ENCODE measurements around the gene TMEM150B. TPM values are rescaled to one million over a fixed set of nuclear protein-coding genes. Genes with fewer than 3 reads are reported as not detected.

TMEM150B gene
- total and polyA plus RNA-seq, 2 experiments from 2014 or later = 0.29 TPM; not detected in 1

DNA sequence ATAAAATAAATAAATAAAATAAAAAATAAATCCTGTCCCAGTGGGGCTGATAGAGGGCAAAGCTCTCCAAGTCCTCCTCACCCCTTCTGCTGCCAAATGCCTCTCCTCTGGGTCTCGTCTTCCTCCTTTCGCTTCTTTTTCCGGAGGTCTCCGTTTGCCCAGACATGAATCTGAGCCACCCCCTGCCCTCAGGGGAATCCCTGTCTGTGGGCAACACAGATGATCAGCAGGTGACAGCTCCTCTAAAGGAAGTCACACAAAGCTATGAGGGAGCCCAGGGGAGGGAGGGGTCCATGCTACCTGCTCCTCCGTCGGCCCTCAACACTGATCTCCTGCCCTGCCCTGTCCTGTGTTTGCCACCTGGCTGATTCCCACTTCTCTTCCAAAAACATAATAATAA lies 479 bp downstream of the TMEM150B start (continued):
- no peak for TF ChIP-seq ZNF462 (CRISPR knock-in tag; IDR thresholded peaks at IDR 0.05)

DNA sequence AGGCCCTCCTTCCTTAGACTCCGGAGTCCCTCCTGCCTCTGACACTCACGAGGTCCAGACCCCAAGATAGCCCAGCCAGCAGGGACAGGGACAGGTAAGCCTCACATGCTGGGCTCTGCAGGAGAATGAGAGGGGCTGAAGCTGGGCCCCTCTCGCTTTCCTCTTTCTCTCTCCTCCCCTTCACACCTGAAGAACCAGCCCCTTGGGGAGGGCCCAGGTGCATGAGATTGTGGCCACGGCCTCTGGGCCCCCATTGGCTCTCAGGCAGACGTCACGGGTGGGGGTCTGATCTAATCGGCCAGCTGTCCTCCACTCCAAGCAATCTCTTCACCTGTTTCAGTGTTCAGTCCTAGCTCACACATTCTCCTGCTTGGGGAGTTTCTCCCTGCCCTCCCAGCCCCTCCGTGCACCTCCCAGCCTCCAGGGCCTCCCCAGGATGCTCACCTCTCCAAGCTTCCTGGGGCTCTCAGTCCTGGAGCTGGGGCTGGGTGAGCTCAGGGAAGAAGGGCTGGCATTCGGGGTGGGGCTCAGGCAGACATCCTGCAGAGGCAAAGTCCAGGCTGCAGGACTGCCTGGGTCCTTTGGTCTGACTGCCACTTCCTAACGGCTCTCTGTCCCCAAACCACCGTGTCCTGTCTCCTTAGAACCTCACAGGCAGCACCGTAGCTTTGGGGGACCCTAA lies 2.8 kb downstream of the TMEM150B start:
- no peak for DNase-seq (ENCODE audit: low spot score)
- peak; percentile 9 for ATAC-seq
- TF ChIP-seq EZH2 (IDR thresholded peaks at IDR 0.05; ENCODE audit: low read depth, unreplicated experiment) (no peak), STAT1 (IDR thresholded peaks at IDR 0.05; ENCODE audit: unreplicated experiment) (no peak), REST (IDR thresholded peaks at IDR 0.05; ENCODE audit: unreplicated experiment) (no peak), CREB1 (CRISPR knock-in tag; IDR thresholded peaks at IDR 0.05; ENCODE audit: low read depth) (no peak), POLR2AphosphoS5 (IDR thresholded peaks at IDR 0.05; ENCODE audit: low read depth) (no peak), EZH2phosphoT487 (IDR thresholded peaks at IDR 0.05; ENCODE audit: unreplicated experiment) (no peak), NANOG (IDR thresholded peaks at IDR 0.05; ENCODE audit: borderline replicate concordance) (no peak), ZNF114 (CRISPR knock-in tag; IDR thresholded peaks at IDR 0.05) (no peak)
- TF ChIP-seq, protein P1, sequence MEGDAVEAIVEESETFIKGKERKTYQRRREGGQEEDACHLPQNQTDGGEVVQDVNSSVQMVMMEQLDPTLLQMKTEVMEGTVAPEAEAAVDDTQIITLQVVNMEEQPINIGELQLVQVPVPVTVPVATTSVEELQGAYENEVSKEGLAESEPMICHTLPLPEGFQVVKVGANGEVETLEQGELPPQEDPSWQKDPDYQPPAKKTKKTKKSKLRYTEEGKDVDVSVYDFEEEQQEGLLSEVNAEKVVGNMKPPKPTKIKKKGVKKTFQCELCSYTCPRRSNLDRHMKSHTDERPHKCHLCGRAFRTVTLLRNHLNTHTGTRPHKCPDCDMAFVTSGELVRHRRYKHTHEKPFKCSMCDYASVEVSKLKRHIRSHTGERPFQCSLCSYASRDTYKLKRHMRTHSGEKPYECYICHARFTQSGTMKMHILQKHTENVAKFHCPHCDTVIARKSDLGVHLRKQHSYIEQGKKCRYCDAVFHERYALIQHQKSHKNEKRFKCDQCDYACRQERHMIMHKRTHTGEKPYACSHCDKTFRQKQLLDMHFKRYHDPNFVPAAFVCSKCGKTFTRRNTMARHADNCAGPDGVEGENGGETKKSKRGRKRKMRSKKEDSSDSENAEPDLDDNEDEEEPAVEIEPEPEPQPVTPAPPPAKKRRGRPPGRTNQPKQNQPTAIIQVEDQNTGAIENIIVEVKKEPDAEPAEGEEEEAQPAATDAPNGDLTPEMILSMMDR (conservative IDR thresholded peaks at IDR 0.05; ENCODE audit: low read depth in 2 of 2) = no peak
- TF ChIP-seq, protein P2, sequence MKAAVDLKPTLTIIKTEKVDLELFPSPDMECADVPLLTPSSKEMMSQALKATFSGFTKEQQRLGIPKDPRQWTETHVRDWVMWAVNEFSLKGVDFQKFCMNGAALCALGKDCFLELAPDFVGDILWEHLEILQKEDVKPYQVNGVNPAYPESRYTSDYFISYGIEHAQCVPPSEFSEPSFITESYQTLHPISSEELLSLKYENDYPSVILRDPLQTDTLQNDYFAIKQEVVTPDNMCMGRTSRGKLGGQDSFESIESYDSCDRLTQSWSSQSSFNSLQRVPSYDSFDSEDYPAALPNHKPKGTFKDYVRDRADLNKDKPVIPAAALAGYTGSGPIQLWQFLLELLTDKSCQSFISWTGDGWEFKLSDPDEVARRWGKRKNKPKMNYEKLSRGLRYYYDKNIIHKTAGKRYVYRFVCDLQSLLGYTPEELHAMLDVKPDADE (IDR thresholded peaks at IDR 0.05) = no peak

More for the DNA sequence above, 2.8 kb downstream of the TMEM150B start:
- Mint-ChIP-seq H3K27ac (no peak overlapping the region), H3K36me3 (ENCODE audit: low read depth) (no peaks in the 10 kb centered on the region), H3K27me3 (ENCODE audit: insufficient read depth, low read depth, poor library complexity) (peaks cover 12% of the 10 kb centered on the region), H3K4me3 (no peak overlapping the region), H3K4me1 (peaks cover 15% of the 10 kb centered on the region), H3K9me3 (no peaks in the 10 kb centered on the region; the same call in 2 of the 3 replicates)
- Histone ChIP-seq H3K9me2 (ENCODE audit: insufficient read depth) (no peaks in the 10 kb centered on the region), H3F3A (replicated peaks; ENCODE audit: low read depth) (0 out of 2 replicates have a peak, but pooled peaks cover 4% of the 10 kb centered on the region), H4K20me1 (replicated peaks; ENCODE audit: insufficient read depth) (no peaks in the 10 kb centered on the region), H3K79me2 (replicated peaks; ENCODE audit: insufficient read depth) (no peaks in the 10 kb centered on the region), H2AFZ (no peak overlapping the region), H3K4me3 (no peak overlapping the region), H3K4me2 (no peak overlapping the region), H3K27me3 (ENCODE audit: insufficient read depth) (no peaks in the 10 kb centered on the region), H3K4me1 (ENCODE audit: insufficient read depth) (peaks cover 5% of the 10 kb centered on the region; the same call in 1 of the 2 replicates), H3K27ac (ENCODE audit: low read depth) (no peak overlapping the region), H3K36me3 (ENCODE audit: insufficient read depth) (no peaks in the 10 kb centered on the region)

All from GM23338 (cell line).